Stimulated activated CD8-positive, alpha-beta memory T cell treated with anti-CD3 and anti-CD28 coated beads, Interleukin-7, amount 100 ng/mL, for 1 hour (primary cell): ENCODE measurements around the gene DEFB121.

Experiments used
- DNase-seq, 2 donors: peaks; one replicate each; pipeline ENCODE4 v3.0.0-alpha.2; 2020; ENCODE audit warnings: low read depth in 2 of 2

Gene DEFB121

GRCh38 chr20:31363295-31363694 lies 42.7 kb downstream of the DEFB121 start:
- no peak for DNase-seq

GRCh38 chr20:31355981-31356380 lies 50.0 kb downstream of the DEFB121 start:
- DNase-seq = no peak
